HCT116 (cell line): Measurements from ENCODE around the gene ZSCAN5A. TPM values are rescaled to one million over a fixed set of nuclear protein-coding genes. Genes with fewer than 3 reads are reported as not detected.

Experiments
- ATAC-seq: fragments of 200-7000 bp; cut with Tn5 transposase; 2 replicates; pipeline ENCODE4 v1.9.1; 2020; ENCODE audit warnings: mild to moderate bottlenecking, moderate library complexity
- BruUV-seq: library from RNA; stranded (reverse); fragments of 400-500 nt; replicated peaks from 2 replicates; lab custom pipeline; 2021; lab: Mats Ljungman, UMichigan
- CTCF ChIA-PET: fragments of 300-600 bp; sonication (Branson Sonifier 250); formaldehyde crosslinking; loops from one replicate; lab custom pipeline; 2021; ENCODE audit warnings: antibody characterized with exemption; lab: Charles Lee
- POLR2A ChIA-PET: fragments of 300-600, 350-600 bp; sonication (Branson Sonifier 250); formaldehyde crosslinking; loops from one replicate; lab custom pipeline; 2021; ENCODE audit warnings: antibody characterized with exemption; lab: Charles Lee
- RAD21 ChIA-PET, 2 experiments: fragments of 300-600 bp; sonication (Branson Sonifier 250); formaldehyde crosslinking; loops; one replicate each; lab custom pipeline; 2023; ENCODE audit warnings: low total read pairs in 2 of 2; ENCODE audit not compliant: uncharacterized antibody in 2 of 2, unreplicated experiment in 2 of 2, low non-redundant PET in 1 of 2; lab: Charles Lee
- DNase-seq: peaks from one replicate; pipeline ENCODE4 v3.0.0-alpha.2; 2010; ENCODE audit warnings: low read depth, low spot score
- H2AFZ ChIP-seq: fragments of 200-600 bp; shearing (Covaris generic), sonication (generic); 2 replicates; pipeline ENCODE4 v1.6.1; 2017; ENCODE audit warnings: low read depth, mixed run types, mixed read lengths, antibody characterized with exemption, low read length; ENCODE audit not compliant: poor library complexity, severe bottlenecking
- H3K27ac ChIP-seq: 2 replicates; pipeline ENCODE4 v1.5.1; 2012; ENCODE audit warnings: low read depth, low read length
- H3K27me3 ChIP-seq: fragments of 200-600 bp; sonication (generic); 2 replicates; pipeline ENCODE4 v1.6.1; 2016; ENCODE audit warnings: mixed run types, low read length, mixed read lengths; ENCODE audit not compliant: insufficient read depth
- H3K36me3 ChIP-seq, 2 experiments: fragments of 200-500 bp in 1 of 2; fragments of 200-600 bp in 1 of 2; sonication (Bioruptor generic) in 1 of 2; sonication (generic) in 1 of 2; 2 replicates each; pipeline versions ENCODE4 v1.5.1 to v1.6.1; 2014 to 2016; ENCODE audit warnings: low read length in 2 of 2, inconsistent platforms in 1 of 2, mixed read lengths in 1 of 2, mixed run types in 1 of 2; ENCODE audit not compliant: insufficient read depth in 2 of 2, control insufficient read depth in 1 of 2
- H3K4me1 ChIP-seq, 2 experiments: fragments of 200-600 bp in 1 of 2; sonication (generic) in 1 of 2; 2 replicates each; pipeline versions ENCODE4 v1.5.1 to v1.6.1; 2012 to 2017; ENCODE audit warnings: low read length in 2 of 2, inconsistent platforms in 1 of 2, mild to moderate bottlenecking in 1 of 2, mixed read lengths in 1 of 2, mixed run types in 1 of 2, moderate library complexity in 1 of 2; ENCODE audit not compliant: insufficient read depth in 2 of 2, control insufficient read depth in 1 of 2
- H3K4me2 ChIP-seq: fragments of 200-600 bp; sonication (generic); 2 replicates; pipeline ENCODE4 v1.6.1; 2017; ENCODE audit warnings: mixed run types, low read length, mixed read lengths
- H3K4me3 ChIP-seq, 2 experiments: fragments of 200-600 bp in 1 of 2; sonication (generic) in 1 of 2; replicated peaks in 1 of 2; 2 replicates each; pipeline ENCODE4 v1.5.1; 2011 to 2016; ENCODE audit warnings: low read length in 2 of 2, control low read depth in 1 of 2, low read depth in 1 of 2, mild to moderate bottlenecking in 1 of 2, mixed read lengths in 1 of 2, mixed run types in 1 of 2
- H3K79me2 ChIP-seq: fragments of 200-600 bp; sonication (generic); 2 replicates; pipeline ENCODE4 v1.6.1; 2017; ENCODE audit warnings: mild to moderate bottlenecking, mixed run types, low read length, moderate library complexity, mixed read lengths; ENCODE audit not compliant: insufficient read depth
- H3K9ac ChIP-seq: fragments of 200-600 bp; sonication (generic); 2 replicates; pipeline ENCODE4 v1.6.1; 2016; ENCODE audit warnings: low read length, mixed read lengths
- H3K9me2 ChIP-seq: fragments of 200-600 bp; sonication (generic), shearing (Covaris generic); 2 replicates; pipeline ENCODE4 v1.6.1; 2017; ENCODE audit warnings: mixed run types, mild to moderate bottlenecking, moderate library complexity; ENCODE audit not compliant: insufficient read depth
- H3K9me3 ChIP-seq, 2 experiments: fragments of 200-500 bp in 1 of 2; fragments of 200-600 bp in 1 of 2; sonication (Bioruptor generic) in 1 of 2; sonication (generic) in 1 of 2; 2 replicates each; pipeline ENCODE4 v1.6.1; 2014 to 2017; ENCODE audit warnings: low read length in 2 of 2, mixed read lengths in 2 of 2, inconsistent platforms in 1 of 2, low read depth in 1 of 2, mild to moderate bottlenecking in 1 of 2, mixed run types in 1 of 2, moderate library complexity in 1 of 2; ENCODE audit not compliant: control insufficient read depth in 1 of 2, insufficient read depth in 1 of 2
- H4K20me1 ChIP-seq: fragments of 200-600 bp; sonication (generic), shearing (Covaris generic); 2 replicates; pipeline ENCODE4 v1.6.1; 2017; ENCODE audit warnings: mixed run types, mild to moderate bottlenecking, moderate library complexity; ENCODE audit not compliant: insufficient read depth
- CEBPB ChIP-seq: IDR thresholded peaks from 2 replicates; pipeline ENCODE4 v1.6.1; 2012; ENCODE audit warnings: low read depth
- FOSL1 ChIP-seq: IDR thresholded peaks from 2 replicates; pipeline ENCODE4 v1.6.1; 2012; ENCODE audit warnings: low read depth
- SIN3A ChIP-seq: IDR thresholded peaks from 2 replicates; pipeline ENCODE4 v1.6.1; 2012; ENCODE audit warnings: low read depth
- SP1 ChIP-seq: IDR thresholded peaks from 2 replicates; pipeline ENCODE4 v1.6.1; 2012; ENCODE audit warnings: low read depth
- ZNF274 ChIP-seq: fragments of 200-500 bp; sonication (Bioruptor generic); IDR thresholded peaks from 2 replicates; pipeline ENCODE4 v1.6.1; 2014; ENCODE audit warnings: mild to moderate bottlenecking, low read depth, low read length, inconsistent platforms
- intact Hi-C: fragments of 100-400 bp; cut with micrococcal nuclease; formaldehyde crosslinking; loops from 2 replicates; pipeline ENCODE4 v1.10.0; 2022
- total RNA-seq: library from RNA; stranded (reverse); gene quantifications from one replicate; pipeline ENCODE4 v1.2.1, GENCODE V29; 2021; ENCODE audit not compliant: unreplicated experiment
- TF ChIP-seq, protein P1 (sequence below): IDR thresholded peaks from 2 replicates; pipeline ENCODE4 v1.6.1; 2012
- TF ChIP-seq, protein P2 (sequence below): IDR thresholded peaks from 2 replicates; pipeline ENCODE4 v1.6.1; 2012; ENCODE audit warnings: low read depth
- TF ChIP-seq, protein P3 (sequence below): IDR thresholded peaks from 2 replicates; pipeline ENCODE4 v1.6.1; 2011; ENCODE audit warnings: mild to moderate bottlenecking, low read length, moderate library complexity; ENCODE audit not compliant: insufficient replicate concordance; ENCODE audit errors: extremely low read depth

The ZSCAN5A gene
- total RNA-seq, 1 experiment from 2014 or later, result 9.2 TPM

DNA sequence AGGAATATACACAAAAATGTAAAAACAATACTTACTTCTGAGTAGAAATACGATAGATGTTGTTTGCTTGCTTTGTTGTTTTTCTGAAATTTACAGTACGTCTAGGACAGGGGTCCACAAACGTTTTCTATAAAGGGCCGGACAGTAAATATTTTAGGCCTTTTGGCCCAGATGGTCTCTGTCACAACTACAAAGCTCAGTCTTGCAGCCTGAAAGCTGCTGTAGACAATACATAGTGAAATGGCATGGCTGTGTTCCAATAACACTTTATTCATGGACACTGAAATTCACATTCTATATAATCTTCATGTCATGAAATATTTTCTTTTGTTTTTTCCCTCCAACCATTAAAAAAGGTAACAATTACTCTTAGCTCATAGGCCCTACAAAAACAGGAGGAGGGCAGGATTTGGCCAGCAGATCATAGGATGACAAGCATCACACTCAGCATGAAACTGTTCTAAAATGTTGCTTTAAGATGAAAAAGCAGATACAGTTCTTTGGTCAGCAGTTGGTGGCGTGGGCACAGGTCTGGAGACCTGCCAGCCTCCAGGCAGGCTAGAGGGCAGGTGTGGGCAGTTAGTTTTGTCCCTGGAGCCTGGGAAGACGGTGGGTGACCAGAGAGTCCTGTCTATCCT lies 42.4 kb downstream of the ZSCAN5A start, which contains the start of gene EDDM13 (continued):
- TF ChIP-seq, protein P1, sequence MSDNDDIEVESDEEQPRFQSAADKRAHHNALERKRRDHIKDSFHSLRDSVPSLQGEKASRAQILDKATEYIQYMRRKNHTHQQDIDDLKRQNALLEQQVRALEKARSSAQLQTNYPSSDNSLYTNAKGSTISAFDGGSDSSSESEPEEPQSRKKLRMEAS, result no peak
- TF ChIP-seq, protein P2, sequence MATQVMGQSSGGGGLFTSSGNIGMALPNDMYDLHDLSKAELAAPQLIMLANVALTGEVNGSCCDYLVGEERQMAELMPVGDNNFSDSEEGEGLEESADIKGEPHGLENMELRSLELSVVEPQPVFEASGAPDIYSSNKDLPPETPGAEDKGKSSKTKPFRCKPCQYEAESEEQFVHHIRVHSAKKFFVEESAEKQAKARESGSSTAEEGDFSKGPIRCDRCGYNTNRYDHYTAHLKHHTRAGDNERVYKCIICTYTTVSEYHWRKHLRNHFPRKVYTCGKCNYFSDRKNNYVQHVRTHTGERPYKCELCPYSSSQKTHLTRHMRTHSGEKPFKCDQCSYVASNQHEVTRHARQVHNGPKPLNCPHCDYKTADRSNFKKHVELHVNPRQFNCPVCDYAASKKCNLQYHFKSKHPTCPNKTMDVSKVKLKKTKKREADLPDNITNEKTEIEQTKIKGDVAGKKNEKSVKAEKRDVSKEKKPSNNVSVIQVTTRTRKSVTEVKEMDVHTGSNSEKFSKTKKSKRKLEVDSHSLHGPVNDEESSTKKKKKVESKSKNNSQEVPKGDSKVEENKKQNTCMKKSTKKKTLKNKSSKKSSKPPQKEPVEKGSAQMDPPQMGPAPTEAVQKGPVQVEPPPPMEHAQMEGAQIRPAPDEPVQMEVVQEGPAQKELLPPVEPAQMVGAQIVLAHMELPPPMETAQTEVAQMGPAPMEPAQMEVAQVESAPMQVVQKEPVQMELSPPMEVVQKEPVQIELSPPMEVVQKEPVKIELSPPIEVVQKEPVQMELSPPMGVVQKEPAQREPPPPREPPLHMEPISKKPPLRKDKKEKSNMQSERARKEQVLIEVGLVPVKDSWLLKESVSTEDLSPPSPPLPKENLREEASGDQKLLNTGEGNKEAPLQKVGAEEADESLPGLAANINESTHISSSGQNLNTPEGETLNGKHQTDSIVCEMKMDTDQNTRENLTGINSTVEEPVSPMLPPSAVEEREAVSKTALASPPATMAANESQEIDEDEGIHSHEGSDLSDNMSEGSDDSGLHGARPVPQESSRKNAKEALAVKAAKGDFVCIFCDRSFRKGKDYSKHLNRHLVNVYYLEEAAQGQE, result no peak

DNA sequence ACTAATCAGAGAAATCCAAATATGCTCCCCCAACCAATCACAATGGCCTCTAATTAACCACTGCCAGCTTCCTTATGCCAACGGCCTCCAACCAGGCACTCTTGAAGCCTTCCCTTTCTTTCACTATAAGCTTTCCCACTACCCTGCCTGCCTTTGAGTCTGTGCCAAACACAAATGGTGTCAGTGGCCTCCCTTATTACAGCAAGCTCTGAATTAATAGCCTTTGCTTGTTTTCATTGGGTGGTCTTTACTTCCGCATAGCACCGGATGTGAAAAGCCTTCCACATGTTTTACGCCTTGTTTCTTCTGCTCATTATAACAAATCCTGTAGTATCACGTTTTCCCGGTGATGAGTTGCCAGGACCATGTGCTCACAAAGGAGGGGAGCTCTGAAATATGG lies 43.5 kb downstream of the ZSCAN5A start:
- Histone ChIP-seq H4K20me1 (no peaks in the 10 kb centered on the region), H3K9ac (no peak overlapping the region), H3K36me3 (no peaks in the 10 kb centered on the region), H3K4me2 (no peak overlapping the region), H3K4me1 (no peaks in the 10 kb centered on the region), H3K4me3 (no peak overlapping the region), H3K9me3 (no peaks in the 10 kb centered on the region)
- DNase-seq (no peak), ATAC-seq (no peak)
- BruUV-seq, result no TSS peak
- RAD21 ChIA-PET, result no interaction called here
- POLR2A ChIA-PET, result no interaction called here
- TF ChIP-seq FOSL1, result no peak
- no peak for TF ChIP-seq SP1
- TF ChIP-seq, protein P2, result no peak
- TF ChIP-seq SIN3A, result no peak
- TF ChIP-seq, protein P1, result no peak
- TF ChIP-seq, protein P3, sequence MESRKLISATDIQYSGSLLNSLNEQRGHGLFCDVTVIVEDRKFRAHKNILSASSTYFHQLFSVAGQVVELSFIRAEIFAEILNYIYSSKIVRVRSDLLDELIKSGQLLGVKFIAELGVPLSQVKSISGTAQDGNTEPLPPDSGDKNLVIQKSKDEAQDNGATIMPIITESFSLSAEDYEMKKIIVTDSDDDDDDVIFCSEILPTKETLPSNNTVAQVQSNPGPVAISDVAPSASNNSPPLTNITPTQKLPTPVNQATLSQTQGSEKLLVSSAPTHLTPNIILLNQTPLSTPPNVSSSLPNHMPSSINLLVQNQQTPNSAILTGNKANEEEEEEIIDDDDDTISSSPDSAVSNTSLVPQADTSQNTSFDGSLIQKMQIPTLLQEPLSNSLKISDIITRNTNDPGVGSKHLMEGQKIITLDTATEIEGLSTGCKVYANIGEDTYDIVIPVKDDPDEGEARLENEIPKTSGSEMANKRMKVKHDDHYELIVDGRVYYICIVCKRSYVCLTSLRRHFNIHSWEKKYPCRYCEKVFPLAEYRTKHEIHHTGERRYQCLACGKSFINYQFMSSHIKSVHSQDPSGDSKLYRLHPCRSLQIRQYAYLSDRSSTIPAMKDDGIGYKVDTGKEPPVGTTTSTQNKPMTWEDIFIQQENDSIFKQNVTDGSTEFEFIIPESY, result no peak
- no peak for TF ChIP-seq CEBPB
- no peak for TF ChIP-seq ZNF274
- TF ChIP-seq, all 23 proteins: peak for 0
- intact Hi-C loops, result no loop called here
- no peaks in the 10 kb centered on the region for H3K9me2 ChIP-seq
- H3K27ac ChIP-seq, result no peak overlapping the region
- no peak overlapping the region for H2AFZ ChIP-seq
- H3K27me3 ChIP-seq, result no peaks in the 10 kb centered on the region
- CTCF ChIA-PET, result interaction anchor here (1.1 to 2.5 kb wide), 2 partner anchors 18 to 62 kb away, joined by 4 to 7 read pairs; no protein-coding TSS in a partner anchor
- no peaks in the 10 kb centered on the region for H3K79me2 ChIP-seq
